Measurements from ENCODE around the gene KLF6. TPM values are rescaled to one million over a fixed set of nuclear protein-coding genes. Genes with fewer than 3 reads are reported as not detected.

The KLF6 gene
- total RNA-seq, 1 experiment from 2014 or later, result 182 TPM

DNA sequence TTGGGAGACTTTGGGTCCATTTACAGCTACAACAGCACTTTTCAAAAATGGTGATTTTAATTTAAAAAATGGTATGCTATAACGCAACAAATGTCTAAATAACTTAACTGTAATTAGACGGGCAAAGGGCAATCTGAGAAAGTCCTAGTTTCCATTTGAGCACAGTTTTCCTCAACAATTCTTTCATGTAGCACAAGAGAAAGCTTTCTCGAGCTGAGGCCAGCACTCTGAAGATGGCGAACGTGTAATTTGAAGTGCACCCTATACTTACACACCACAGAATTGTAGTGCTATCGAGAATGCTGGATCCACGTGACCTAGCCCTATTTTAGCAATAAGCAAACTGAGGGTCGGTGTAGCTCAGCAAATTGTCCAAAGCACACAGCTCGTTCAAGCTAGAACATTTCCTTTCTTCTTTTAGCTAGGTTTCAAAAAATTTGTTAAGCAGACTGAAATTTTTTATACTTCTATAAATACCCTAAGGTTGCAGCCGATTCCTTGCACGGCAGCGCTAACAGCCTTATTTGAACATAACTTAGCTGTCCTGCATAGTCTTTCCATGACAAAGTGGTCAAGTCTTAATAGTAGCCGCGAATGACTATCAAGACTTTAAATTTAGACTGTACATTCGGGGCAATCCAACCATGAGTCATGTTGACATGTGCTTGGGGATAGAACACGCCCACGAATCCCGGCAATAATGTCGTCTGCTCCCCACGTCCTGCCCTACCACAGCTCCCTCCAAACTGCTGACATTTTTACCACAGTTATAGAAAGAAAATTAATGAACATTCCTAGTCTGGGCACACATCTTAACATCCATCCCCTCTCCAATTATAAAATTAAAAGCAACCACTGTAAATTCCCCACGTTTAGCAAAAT, 10.0 kb downstream of the KLF6 start:
- peak; percentile 76 for DNase-seq (ENCODE audit: low spot score)

- DNase-seq (ENCODE audit: low spot score), result peak; percentile 68
Observed at GRCh38 chr10:3774018-3774813, 10.8 kb downstream of the KLF6 start.

- peak; percentile 54 for DNase-seq (ENCODE audit: low spot score)
Observed at GRCh38 chr10:3773460-3774017, 11.5 kb downstream of the KLF6 start.

GRCh38 chr10:3772361-3773171, 12.4 kb downstream of the KLF6 start:
- peak; percentile 20 for DNase-seq (ENCODE audit: low spot score)

DNA sequence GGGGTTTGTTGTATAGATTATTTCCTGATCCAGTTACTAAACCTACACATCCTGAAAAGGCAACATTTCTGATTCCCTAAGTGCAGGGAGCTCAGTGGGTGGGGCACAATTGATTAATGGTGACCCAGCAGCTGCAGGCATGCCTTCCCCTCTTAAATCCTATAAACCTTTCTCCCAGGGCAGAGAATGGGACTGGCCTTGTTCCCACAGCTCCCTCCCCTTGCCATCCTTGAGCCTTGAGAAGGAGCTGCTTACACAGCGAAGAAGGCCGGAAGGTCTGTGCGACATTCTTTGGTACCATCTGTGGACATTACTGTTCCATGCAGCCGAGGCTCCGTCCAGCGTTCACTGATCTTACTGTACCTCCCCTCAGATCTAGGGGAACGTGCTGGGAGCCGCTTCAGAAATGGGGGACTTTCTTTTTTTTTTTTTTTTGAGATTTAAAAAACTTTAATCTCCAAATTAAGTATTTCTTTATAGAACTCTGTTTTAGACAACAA, 14.3 kb downstream of the KLF6 start:
- DNase-seq (ENCODE audit: low spot score), result no peak

GRCh38 chr10:3769556-3769955, 15.5 kb downstream of the KLF6 start:
- no peak for DNase-seq (ENCODE audit: low spot score)

- no peak for DNase-seq (ENCODE audit: low spot score)
Observed at GRCh38 chr10:3766046-3766756, 18.8 kb downstream of the KLF6 start.

GRCh38 chr10:3765146-3765545, 19.9 kb downstream of the KLF6 start:
- DNase-seq (ENCODE audit: low spot score), result no peak

- no peak for DNase-seq (ENCODE audit: low spot score)
Observed at GRCh38 chr10:3764626-3765112, 20.3 kb downstream of the KLF6 start.

- DNase-seq (ENCODE audit: low spot score), result peak; percentile 15
Observed at GRCh38 chr10:3763852-3764625, 21.0 kb downstream of the KLF6 start.

GRCh38 chr10:3763035-3763456, 22.0 kb downstream of the KLF6 start:
- DNase-seq (ENCODE audit: low spot score), result peak; percentile 74

- no peak for DNase-seq (ENCODE audit: low spot score)
Observed at GRCh38 chr10:3762309-3762708, 22.7 kb downstream of the KLF6 start.

GRCh38 chr10:3761904-3762303, 23.1 kb downstream of the KLF6 start:
- peak; percentile 77 for DNase-seq (ENCODE audit: low spot score)

- DNase-seq (ENCODE audit: low spot score), result no peak
Observed at GRCh38 chr10:3761021-3761686, 23.9 kb downstream of the KLF6 start.

DNA sequence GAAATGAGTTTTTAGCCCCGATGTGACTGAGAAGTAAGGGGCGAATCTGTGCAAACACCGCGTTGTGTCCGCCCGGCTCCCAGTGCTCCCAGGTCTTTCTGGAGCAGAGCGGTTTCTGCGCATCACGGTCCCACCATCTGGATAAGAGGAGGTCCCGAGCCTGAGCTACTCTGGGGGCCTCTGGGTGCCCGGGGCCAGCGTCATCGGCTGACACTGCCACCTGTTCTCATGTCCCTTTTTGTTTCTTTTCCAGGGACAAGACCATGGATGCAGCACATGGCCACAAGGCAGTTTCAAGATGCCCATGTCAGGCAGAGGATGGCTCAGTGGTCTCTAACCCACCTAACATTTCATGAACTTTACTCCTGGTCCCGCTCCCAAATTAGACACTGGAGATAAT, 24.9 kb downstream of the KLF6 start:
- DNase-seq (ENCODE audit: low spot score), result no peak

GRCh38 chr10:3759397-3759796, 25.6 kb downstream of the KLF6 start:
- no peak for DNase-seq (ENCODE audit: low spot score)

- DNase-seq (ENCODE audit: low spot score), result no peak
Observed at GRCh38 chr10:3758491-3758970, 26.5 kb downstream of the KLF6 start.

- no peak for DNase-seq (ENCODE audit: low spot score)
Observed at GRCh38 chr10:3757638-3758490, 27.1 kb downstream of the KLF6 start.

Data from HT-29 (cell line).